NK-92 treated with Interleukin-12 subunit alpha and Interleukin-12 subunit beta, amount 100 ng/mL, for 24 hours (cell line): Measurements from ENCODE around the gene PLAC1.

ENCODE experiments used
- DNase-seq: peaks from one replicate; lab custom pipeline; 2025; lab: John Stamatoyannopoulos, UW

Gene PLAC1

GRCh38 chrX:134670134-134670924 lies 12.1 kb upstream of the PLAC1 start:
- no peak for DNase-seq

- DNase-seq, result no peak
Measured at GRCh38 chrX:134669378-134670098, 11.3 kb upstream of the PLAC1 start.

GRCh38 chrX:134664202-134664601 lies 5.9 kb upstream of the PLAC1 start:
- DNase-seq, result no peak

- no peak for DNase-seq
Measured at GRCh38 chrX:134661295-134661694, 3.0 kb upstream of the PLAC1 start.

- DNase-seq, result no peak
Measured at GRCh38 chrX:134660627-134661026, 2.4 kb upstream of the PLAC1 start.

- DNase-seq, result no peak
Measured at GRCh38 chrX:134659761-134660160, 1.5 kb upstream of the PLAC1 start.

- no peak for DNase-seq
Measured at GRCh38 chrX:134658760-134659023, 421 bp upstream of the PLAC1 start.

- no peak for DNase-seq
Measured at GRCh38 chrX:134654398-134655012, 3.8 kb downstream of the PLAC1 start.

GRCh38 chrX:134653835-134654234 lies 4.4 kb downstream of the PLAC1 start:
- DNase-seq, result no peak

GRCh38 chrX:134650701-134651100 lies 7.6 kb downstream of the PLAC1 start:
- no peak for DNase-seq

- DNase-seq, result no peak
Measured at GRCh38 chrX:134649770-134650169, 8.5 kb downstream of the PLAC1 start.

- DNase-seq, result no peak
Measured at GRCh38 chrX:134647477-134647877, 10.8 kb downstream of the PLAC1 start.

GRCh38 chrX:134646691-134647090 lies 11.6 kb downstream of the PLAC1 start:
- no peak for DNase-seq

GRCh38 chrX:134645936-134646543 lies 12.2 kb downstream of the PLAC1 start:
- no peak for DNase-seq

GRCh38 chrX:134642386-134642785 lies 15.9 kb downstream of the PLAC1 start:
- no peak for DNase-seq

- DNase-seq, result no peak
Measured at GRCh38 chrX:134641346-134641745, 16.9 kb downstream of the PLAC1 start.

GRCh38 chrX:134640914-134641313 lies 17.4 kb downstream of the PLAC1 start:
- DNase-seq, result no peak

GRCh38 chrX:134636851-134637250 lies 21.4 kb downstream of the PLAC1 start:
- no peak for DNase-seq

- no peak for DNase-seq
Measured at GRCh38 chrX:134634691-134635090, 23.6 kb downstream of the PLAC1 start.

GRCh38 chrX:134633832-134634231 lies 24.4 kb downstream of the PLAC1 start:
- DNase-seq, result no peak

GRCh38 chrX:134633394-134633793 lies 24.9 kb downstream of the PLAC1 start:
- no peak for DNase-seq

GRCh38 chrX:134632355-134632754 lies 25.9 kb downstream of the PLAC1 start:
- DNase-seq, result no peak
